Fibroblast of pulmonary artery (primary cell): ENCODE data around the gene UNK.

ENCODE experiments used
- DNase-seq: peaks from one replicate; pipeline ENCODE4 v3.0.0-alpha.2; 2010; ENCODE audit warnings: low read depth
- H3K4me3 ChIP-seq: replicated peaks from 2 replicates; pipeline ENCODE4 v1.5.1; 2011; ENCODE audit warnings: low read depth, mild to moderate bottlenecking, control low read depth, low read length, moderate library complexity
- CTCF ChIP-seq: IDR thresholded peaks from 2 replicates; pipeline ENCODE4 v1.5.1; 2011; ENCODE audit warnings: mild to moderate bottlenecking, control low read depth, low read length, inconsistent platforms; ENCODE audit errors: missing control alignments

UNK gene

GRCh38 chr17:75819678-75820077, 35.1 kb downstream of the UNK start:
- H3K4me3 ChIP-seq, result no peak overlapping the region
- no peak for DNase-seq
- no peak for TF ChIP-seq CTCF

- H3K4me3 ChIP-seq, result no peak overlapping the region
Observed at GRCh38 chr17:75820094-75821080, 35.8 kb downstream of the UNK start.

GRCh38 chr17:75821552-75821951, 36.9 kb downstream of the UNK start:
- H3K4me3 ChIP-seq, result no peak overlapping the region
- no peak for TF ChIP-seq CTCF
- no peak for DNase-seq

More at GRCh38 chr17:75820094-75821080, 35.8 kb downstream of the UNK start:
- no peak for DNase-seq
- no peak for TF ChIP-seq CTCF

- H3K4me3 ChIP-seq, result no peak overlapping the region
- no peak for TF ChIP-seq CTCF
- no peak for DNase-seq
Observed at GRCh38 chr17:75822119-75822799, 37.7 kb downstream of the UNK start.

GRCh38 chr17:75822800-75823166, 38.2 kb downstream of the UNK start:
- DNase-seq, result no peak
- no peak for TF ChIP-seq CTCF
- H3K4me3 ChIP-seq, result no peak overlapping the region

GRCh38 chr17:75823257-75824041, 38.8 kb downstream of the UNK start:
- no peak for DNase-seq
- no peak overlapping the region for H3K4me3 ChIP-seq
- no peak for TF ChIP-seq CTCF
